HFF-Myc (cell line): ENCODE results near the gene ID1.

Source experiments
- DNase-seq: peaks from one replicate; pipeline ENCODE4 v3.0.0-alpha.2; 2011; ENCODE audit warnings: low read depth; ENCODE audit errors: extremely low read depth
- H3K4me3 ChIP-seq: replicated peaks from 2 replicates; pipeline ENCODE4 v1.5.1; 2011; ENCODE audit warnings: low read depth, mild to moderate bottlenecking, control low read depth, low read length
- CTCF ChIP-seq: IDR thresholded peaks from 2 replicates; pipeline ENCODE4 v1.5.1; 2012; ENCODE audit warnings: mild to moderate bottlenecking, low read depth, low read length, control low read depth; ENCODE audit errors: missing control alignments

ID1 gene

DNA sequence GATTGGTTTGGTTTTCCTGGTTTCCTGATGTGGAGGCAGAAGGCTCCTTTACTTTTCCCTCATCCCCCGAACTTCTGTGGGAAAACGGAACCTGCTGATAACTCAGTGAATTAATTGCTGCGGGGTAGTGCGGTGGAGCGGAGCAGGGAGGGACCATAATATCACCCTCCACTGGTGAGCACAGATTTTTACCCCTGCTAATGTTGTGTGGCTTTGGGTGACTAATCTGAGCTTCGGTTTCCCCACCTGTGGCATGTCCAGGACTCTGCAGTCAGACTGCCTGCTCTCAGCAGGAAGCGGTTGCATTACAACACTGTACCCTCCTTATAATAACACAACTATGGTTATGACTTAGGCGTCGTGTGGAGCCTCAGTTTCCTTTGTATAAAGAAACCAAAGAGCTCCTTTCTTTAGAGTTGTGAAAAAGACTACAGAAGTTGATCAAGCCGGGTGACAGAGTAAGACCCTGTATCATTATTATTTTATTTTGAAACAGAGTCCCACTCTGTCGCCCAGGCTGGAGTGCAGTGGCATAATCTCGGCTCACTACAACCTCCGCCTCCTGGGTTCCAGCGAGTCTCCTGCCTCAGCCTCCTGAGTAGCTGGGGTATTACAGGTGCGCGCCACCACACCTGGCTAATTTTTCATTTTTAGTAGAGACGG is 2.2 kb upstream of the ID1 start:
- H3K4me3 ChIP-seq, result no peak overlapping the region
- no peak for TF ChIP-seq CTCF
- DNase-seq, result no peak

DNA sequence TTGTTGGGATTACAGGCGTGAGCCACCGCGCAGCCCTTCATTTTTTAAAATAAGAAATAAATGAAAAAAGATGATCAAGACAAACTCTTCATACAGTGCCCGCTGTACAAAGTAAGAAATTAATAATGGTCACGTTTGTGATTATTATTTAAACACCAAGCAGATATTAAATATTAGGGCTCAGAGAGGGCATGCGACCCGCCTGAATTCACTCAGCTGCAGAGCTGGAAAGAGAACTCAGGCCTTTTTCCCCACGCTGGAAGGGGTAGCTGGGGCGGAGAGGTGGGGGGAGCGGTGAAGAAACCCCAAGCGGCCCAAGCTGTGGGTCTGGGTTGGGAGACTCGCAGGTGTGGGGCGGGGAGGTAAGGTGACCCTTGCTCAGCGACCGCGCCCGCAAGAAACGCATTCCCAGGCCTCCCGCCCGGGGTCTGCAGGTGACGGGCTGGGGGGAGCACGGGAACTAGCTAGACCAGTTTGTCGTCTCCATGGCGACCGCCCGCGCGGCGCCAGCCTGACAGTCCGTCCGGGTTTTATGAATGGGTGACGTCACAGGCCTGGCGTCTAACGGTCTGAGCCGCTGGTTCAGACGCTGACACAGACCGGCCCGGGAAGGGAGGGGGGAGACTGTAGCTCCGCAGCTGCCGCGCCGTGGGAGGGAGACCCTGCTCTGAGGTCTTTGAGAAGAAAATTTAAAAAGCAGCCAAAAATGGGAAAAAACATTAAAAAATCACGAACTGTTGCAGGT is 1.1 kb upstream of the ID1 start:
- peak overlapping the region; percentile 99 for H3K4me3 ChIP-seq
- DNase-seq, result peak; percentile 79
- no peak for TF ChIP-seq CTCF

- no peak for DNase-seq
- no peak for TF ChIP-seq CTCF
- H3K4me3 ChIP-seq, result peak overlapping the region; percentile 99
Observed at GRCh38 chr20:31604567-31605030, 490 bp upstream of the ID1 start.

- DNase-seq, result no peak
- H3K4me3 ChIP-seq, result peak overlapping the region; percentile 99
- TF ChIP-seq CTCF, result no peak
Observed at GRCh38 chr20:31605902-31606803, 1.1 kb downstream of the ID1 start.

DNA sequence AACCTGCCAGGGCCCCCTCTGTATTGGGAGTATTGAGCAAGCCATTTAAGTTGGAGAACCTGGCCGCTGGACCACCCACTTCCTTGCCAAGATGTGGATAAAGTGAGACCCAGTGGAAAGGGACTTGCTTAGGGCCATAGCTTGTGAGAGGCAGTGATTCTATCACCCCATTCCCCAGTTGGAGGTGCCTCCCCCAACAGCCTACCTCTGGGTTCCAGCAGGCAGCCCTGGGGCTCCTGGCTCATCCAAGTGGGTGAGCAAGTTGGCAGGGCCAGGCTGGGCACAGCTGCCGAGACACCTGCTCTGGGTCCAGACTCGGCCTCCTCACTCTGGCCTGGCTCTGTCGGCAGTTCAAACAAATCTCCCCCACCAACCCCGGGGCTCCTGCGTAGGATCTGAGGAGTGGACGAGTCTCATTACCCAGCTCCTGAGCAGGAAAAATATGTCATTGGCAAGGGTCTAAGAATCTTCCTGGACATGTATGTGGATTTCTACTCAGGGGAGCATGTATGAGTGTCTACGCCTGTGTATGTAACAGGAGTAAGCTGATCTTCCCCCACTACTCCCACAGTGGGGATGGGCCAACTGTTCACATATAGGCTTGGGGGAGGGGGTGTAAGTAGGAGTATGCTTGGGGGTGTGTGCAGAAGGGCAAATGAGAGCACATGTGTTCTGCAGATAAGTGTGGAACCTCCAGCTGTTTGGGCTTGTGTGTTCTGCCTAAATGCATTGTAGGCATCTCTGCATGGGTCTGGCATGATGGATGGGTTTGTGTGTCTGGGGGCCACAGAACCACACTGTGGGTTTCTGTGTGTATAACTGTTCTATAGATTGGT is 1.9 kb downstream of the ID1 start:
- DNase-seq, result no peak
- H3K4me3 ChIP-seq, result peak overlapping the region; percentile 99
- no peak for TF ChIP-seq CTCF

GRCh38 chr20:31607640-31608250 is 2.7 kb downstream of the ID1 start:
- DNase-seq, result no peak
- TF ChIP-seq CTCF, result no peak
- peak overlapping the region; percentile 99 for H3K4me3 ChIP-seq
